GM08714 (cell line): Measurements from ENCODE around the gene CARD11.

Source experiments
- H3K4me3 ChIP-seq: fragments of 200-500 bp; sonication (Bioruptor generic); 2 replicates; pipeline ENCODE4 v1.5.1; 2014; ENCODE audit warnings: mild to moderate bottlenecking, low read length, inconsistent platforms
- ZNF274 ChIP-seq: IDR thresholded peaks from 2 replicates; pipeline ENCODE4 v1.6.1; 2012; ENCODE audit warnings: mild to moderate bottlenecking, low read depth, low read length

Gene CARD11

GRCh38 chr7:2947058-2947780 lies 96.4 kb downstream of the CARD11 start:
- TF ChIP-seq ZNF274 = no peak

GRCh38 chr7:2945171-2945570 lies 98.5 kb downstream of the CARD11 start:
- no peak overlapping the region for H3K4me3 ChIP-seq
- no peak for TF ChIP-seq ZNF274

More at GRCh38 chr7:2947058-2947780, 96.4 kb downstream of the CARD11 start:
- no peak overlapping the region for H3K4me3 ChIP-seq

GRCh38 chr7:2944739-2945138 lies 98.9 kb downstream of the CARD11 start:
- TF ChIP-seq ZNF274 = no peak
- no peak overlapping the region for H3K4me3 ChIP-seq

- TF ChIP-seq ZNF274 = no peak
- H3K4me3 ChIP-seq = no peak overlapping the region
Observed at GRCh38 chr7:2943851-2944601, 99.6 kb downstream of the CARD11 start.

- no peak for TF ChIP-seq ZNF274
- H3K4me3 ChIP-seq = no peak overlapping the region
Observed at GRCh38 chr7:2941216-2941859, 102.3 kb downstream of the CARD11 start.

GRCh38 chr7:2940466-2940865 lies 103.2 kb downstream of the CARD11 start:
- no peak for TF ChIP-seq ZNF274

GRCh38 chr7:2939193-2939885 lies 104.3 kb downstream of the CARD11 start:
- no peak for TF ChIP-seq ZNF274
- no peak overlapping the region for H3K4me3 ChIP-seq

More at GRCh38 chr7:2940466-2940865, 103.2 kb downstream of the CARD11 start:
- no peak overlapping the region for H3K4me3 ChIP-seq

GRCh38 chr7:2938514-2939192 lies 105.0 kb downstream of the CARD11 start:
- no peak overlapping the region for H3K4me3 ChIP-seq
- no peak for TF ChIP-seq ZNF274

GRCh38 chr7:2937701-2938513 lies 105.8 kb downstream of the CARD11 start:
- TF ChIP-seq ZNF274 = no peak
- no peak overlapping the region for H3K4me3 ChIP-seq

- TF ChIP-seq ZNF274 = no peak
- no peak overlapping the region for H3K4me3 ChIP-seq
Observed at GRCh38 chr7:2936891-2937580, 106.6 kb downstream of the CARD11 start.

GRCh38 chr7:2936301-2936700 lies 107.4 kb downstream of the CARD11 start:
- H3K4me3 ChIP-seq = no peak overlapping the region
- TF ChIP-seq ZNF274 = no peak

- H3K4me3 ChIP-seq = no peak overlapping the region
- no peak for TF ChIP-seq ZNF274
Observed at GRCh38 chr7:2934984-2935740, 108.5 kb downstream of the CARD11 start.
